Left ventricle myocardium inferior (tissue), 1 donor: ENCODE measurements around the gene SLC41A3. TPM values are rescaled to one million over a fixed set of nuclear protein-coding genes. Genes with fewer than 3 reads are reported as not detected.

Experiments used
- DNase-seq: peaks from one replicate; pipeline ENCODE4 v3.0.0-alpha.2; 2020
- H3K27ac ChIP-seq: fragments of 200-600 bp; replicated peaks from 2 replicates; pipeline ENCODE4 v1.8.0; 2021
- H3K27me3 ChIP-seq: fragments of 200-600 bp; 2 replicates; pipeline ENCODE4 v1.8.0; 2021; ENCODE audit warnings: low read depth
- H3K36me3 ChIP-seq: fragments of 200-600 bp; 2 replicates; pipeline ENCODE4 v1.8.0; 2021
- H3K4me1 ChIP-seq: fragments of 200-600 bp; 2 replicates; pipeline ENCODE4 v1.8.0; 2021
- H3K4me3 ChIP-seq: fragments of 200-600 bp; 2 replicates; pipeline ENCODE4 v1.8.0; 2021; ENCODE audit warnings: mild to moderate bottlenecking, moderate library complexity
- H3K9me3 ChIP-seq: fragments of 200-600 bp; replicated peaks from 2 replicates; pipeline ENCODE4 v1.8.0; 2021
- intact Hi-C: fragments of 100-400 bp; cut with micrococcal nuclease; formaldehyde crosslinking; loops from one replicate; pipeline ENCODE4 v1.11.0; 2022
- total RNA-seq: library from RNA; stranded (reverse); fragmentation: NEBNext Ultra II Directional; extraction: Animal tissue kit (Norgen Biotek cat#: 25700); gene quantifications from one replicate; pipeline ENCODE4 v1.2.1, GENCODE V29; 2021
- TF ChIP-seq, protein P1 (sequence below): fragments of 200-600 bp; IDR thresholded peaks from 2 replicates; pipeline ENCODE4 v1.8.0; 2021; ENCODE audit warnings: antibody characterized with exemption, mild to moderate bottlenecking, borderline replicate concordance
- donor health status: DM: no; HTN: yes; CAD: no; lungs with severe emphysema.

Gene SLC41A3
- total RNA-seq, 1 donor from 2014 or later: 30.2 TPM

DNA sequence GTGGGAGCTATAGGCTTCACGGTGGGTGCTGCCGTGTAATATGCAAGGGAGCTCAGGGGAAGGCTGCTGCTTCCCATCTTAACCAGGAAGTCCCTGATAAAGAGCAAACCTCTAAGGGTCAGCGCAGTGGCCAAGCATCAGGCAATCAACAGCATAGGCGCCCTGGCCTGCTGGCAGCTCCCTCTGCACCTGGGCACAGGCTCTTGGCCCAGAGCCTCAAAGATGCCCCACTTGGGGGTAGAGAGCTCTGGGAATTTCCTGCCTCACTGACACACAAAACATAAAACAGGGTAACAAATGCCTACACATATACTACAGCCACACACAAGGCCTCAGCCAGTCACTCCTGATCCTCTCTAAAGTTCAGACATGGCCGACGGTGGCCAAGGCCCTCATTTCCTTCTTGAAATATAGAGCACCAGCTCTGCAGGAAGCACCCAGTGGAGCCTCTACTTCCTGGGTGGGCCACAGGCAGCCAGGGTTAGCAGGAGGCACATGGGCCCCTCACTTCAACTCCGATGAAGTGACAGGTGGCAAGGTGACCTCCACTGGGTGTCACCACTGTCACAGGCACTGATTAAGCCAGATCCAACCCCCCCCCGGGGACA, 20.5 kb downstream of the SLC41A3 start:
- H3K4me1 ChIP-seq: peaks cover 19% of the 10 kb centered on the region
- no peaks in the 10 kb centered on the region for H3K27me3 ChIP-seq
- no peak for DNase-seq
- H3K4me3 ChIP-seq: no peak overlapping the region
- intact Hi-C loops: no loop called here
- H3K27ac ChIP-seq: no peak overlapping the region
- no peaks in the 10 kb centered on the region for H3K9me3 ChIP-seq
- TF ChIP-seq, protein P1, sequence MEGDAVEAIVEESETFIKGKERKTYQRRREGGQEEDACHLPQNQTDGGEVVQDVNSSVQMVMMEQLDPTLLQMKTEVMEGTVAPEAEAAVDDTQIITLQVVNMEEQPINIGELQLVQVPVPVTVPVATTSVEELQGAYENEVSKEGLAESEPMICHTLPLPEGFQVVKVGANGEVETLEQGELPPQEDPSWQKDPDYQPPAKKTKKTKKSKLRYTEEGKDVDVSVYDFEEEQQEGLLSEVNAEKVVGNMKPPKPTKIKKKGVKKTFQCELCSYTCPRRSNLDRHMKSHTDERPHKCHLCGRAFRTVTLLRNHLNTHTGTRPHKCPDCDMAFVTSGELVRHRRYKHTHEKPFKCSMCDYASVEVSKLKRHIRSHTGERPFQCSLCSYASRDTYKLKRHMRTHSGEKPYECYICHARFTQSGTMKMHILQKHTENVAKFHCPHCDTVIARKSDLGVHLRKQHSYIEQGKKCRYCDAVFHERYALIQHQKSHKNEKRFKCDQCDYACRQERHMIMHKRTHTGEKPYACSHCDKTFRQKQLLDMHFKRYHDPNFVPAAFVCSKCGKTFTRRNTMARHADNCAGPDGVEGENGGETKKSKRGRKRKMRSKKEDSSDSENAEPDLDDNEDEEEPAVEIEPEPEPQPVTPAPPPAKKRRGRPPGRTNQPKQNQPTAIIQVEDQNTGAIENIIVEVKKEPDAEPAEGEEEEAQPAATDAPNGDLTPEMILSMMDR: no peak
- H3K36me3 ChIP-seq: peaks cover 29% of the 10 kb centered on the region

DNA sequence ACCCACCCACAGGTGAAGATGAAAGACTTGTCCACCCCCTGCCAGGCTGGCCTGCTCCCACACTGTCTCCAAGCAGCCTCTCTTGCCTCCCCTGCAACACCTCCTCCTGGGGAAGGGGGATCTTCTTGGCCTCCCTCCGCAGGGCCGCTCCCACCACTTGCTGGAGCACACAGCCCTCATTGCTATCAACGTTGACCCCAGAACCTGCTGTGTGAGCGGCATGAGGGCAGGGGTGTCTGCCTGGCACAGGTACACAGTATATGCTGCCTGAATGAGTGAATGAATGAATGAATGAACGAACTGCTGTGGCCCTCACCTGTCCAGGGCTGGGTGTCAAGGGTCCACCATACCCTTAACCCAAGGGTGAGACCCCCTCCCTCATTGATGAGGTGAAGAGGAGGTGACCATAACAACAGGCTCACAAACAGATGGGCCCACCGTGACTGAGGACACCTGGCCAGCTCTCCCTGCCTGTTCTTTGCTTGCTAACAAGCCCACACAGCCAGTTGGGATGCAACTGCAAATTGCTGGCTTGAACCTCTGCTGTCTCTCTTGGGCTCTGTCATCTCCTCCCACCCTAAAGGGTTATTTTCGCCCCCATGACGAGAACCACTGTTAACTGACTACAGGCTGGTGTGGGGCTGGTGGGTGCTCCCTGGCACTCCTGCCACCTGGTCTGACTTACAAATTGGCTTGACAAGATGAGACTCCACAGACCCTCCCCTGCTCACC, 22.5 kb downstream of the SLC41A3 start:
- no peak overlapping the region for H3K4me3 ChIP-seq
- peak overlapping the region; percentile 83 for H3K27ac ChIP-seq
- TF ChIP-seq, protein P1: no peak
- intact Hi-C loops: no loop called here
- H3K36me3 ChIP-seq: peaks cover 16% of the 10 kb centered on the region
- H3K4me1 ChIP-seq: peaks cover 38% of the 10 kb centered on the region
- H3K27me3 ChIP-seq: no peaks in the 10 kb centered on the region
- DNase-seq: no peak
- no peaks in the 10 kb centered on the region for H3K9me3 ChIP-seq

DNA sequence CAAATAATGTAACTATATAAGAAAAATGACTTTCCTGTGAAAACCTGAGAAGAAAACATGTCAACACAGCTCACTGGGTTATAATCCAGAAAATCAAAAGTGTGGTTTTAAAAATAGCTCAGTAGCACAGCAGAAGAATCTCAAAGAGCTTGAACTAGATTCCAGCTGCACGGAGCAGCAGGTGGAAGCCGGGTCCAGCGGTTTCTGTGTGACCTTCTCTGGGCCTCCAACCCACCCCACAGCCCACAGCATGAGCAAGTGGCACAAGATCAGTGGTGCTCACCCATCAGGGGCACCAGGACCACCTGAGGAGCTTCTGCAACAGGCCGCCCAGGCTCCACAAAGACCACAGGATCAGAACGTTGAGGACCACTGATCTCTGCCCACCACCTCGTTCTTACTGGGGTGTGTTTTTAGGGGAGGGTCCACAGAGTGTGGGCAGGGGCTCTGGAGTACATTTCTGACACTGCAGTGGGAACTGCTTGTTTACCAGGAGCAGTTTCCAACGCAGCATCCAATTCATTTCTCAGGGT, 23.2 kb downstream of the SLC41A3 start:
- TF ChIP-seq, protein P1: no peak
- H3K9me3 ChIP-seq: no peaks in the 10 kb centered on the region
- no peak overlapping the region for H3K4me3 ChIP-seq
- intact Hi-C loops: no loop called here
- H3K27ac ChIP-seq: peak overlapping the region; percentile 83
- DNase-seq: no peak
- H3K27me3 ChIP-seq: no peaks in the 10 kb centered on the region
- H3K36me3 ChIP-seq: peaks cover 8% of the 10 kb centered on the region
- peaks cover 46% of the 10 kb centered on the region for H3K4me1 ChIP-seq

DNA sequence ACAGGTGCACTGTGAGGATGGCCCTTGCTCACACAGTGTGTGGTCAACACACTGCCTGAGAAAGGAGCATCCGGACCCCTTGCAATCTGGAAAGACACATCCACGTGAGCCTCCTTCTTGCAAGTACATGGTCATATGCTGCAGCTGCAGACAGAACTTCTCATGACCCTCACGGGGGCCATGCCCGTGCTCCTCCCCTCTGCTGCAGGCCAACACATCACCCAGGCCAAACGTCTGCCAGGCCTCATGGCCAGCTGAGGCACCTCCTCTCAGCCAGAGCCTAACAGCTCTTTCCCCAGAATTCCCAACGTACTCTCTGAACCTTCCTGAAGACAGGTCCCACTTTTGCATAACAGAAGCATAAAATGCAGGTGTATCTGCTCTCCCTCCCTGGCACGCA, 25.3 kb downstream of the SLC41A3 start:
- TF ChIP-seq, protein P1: no peak
- H3K27ac ChIP-seq: peak overlapping the region; percentile 83
- no peak overlapping the region for H3K4me3 ChIP-seq

DNA sequence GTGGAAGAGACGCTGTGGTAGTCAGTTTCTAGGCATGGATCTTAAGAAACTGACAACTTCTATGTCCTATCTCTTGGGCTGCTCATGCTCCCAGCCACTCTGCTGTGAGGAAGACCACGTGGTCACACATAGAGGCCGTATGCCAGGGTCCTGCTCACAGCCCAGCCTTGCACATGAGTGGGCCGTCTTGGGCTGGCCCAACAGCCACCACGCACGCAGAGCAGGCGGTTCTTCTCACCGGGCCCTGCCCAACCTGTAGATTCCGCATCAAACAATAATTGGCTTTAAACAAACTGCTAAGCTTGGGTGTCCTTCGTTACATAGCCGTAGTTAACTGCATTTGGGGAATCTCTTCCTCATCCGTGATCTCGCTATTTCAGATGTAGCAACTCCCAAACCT, 26.0 kb downstream of the SLC41A3 start:
- intact Hi-C loops: no loop called here
- Histone ChIP-seq H3K9me3 (no peaks in the 10 kb centered on the region), H3K36me3 (peaks cover 4% of the 10 kb centered on the region), H3K27ac (peak overlapping the region; percentile 83), H3K4me3 (no peak overlapping the region), H3K4me1 (peaks cover 40% of the 10 kb centered on the region), H3K27me3 (no peaks in the 10 kb centered on the region)
- TF ChIP-seq, protein P1: no peak
- no peak for DNase-seq

More for the DNA sequence above, 25.3 kb downstream of the SLC41A3 start:
- Histone ChIP-seq H3K9me3 (no peaks in the 10 kb centered on the region), H3K4me1 (peaks cover 46% of the 10 kb centered on the region), H3K36me3 (peaks cover 4% of the 10 kb centered on the region), H3K27me3 (no peaks in the 10 kb centered on the region)
- intact Hi-C loops: no loop called here
- DNase-seq: no peak
